Measurements from ENCODE around the gene NEDD9. TPM values are rescaled to one million over a fixed set of nuclear protein-coding genes. Genes with fewer than 3 reads are reported as not detected.
A peak's percentile ranks its signal among the peaks of the same experiment; 100 is the strongest.

NEDD9 gene
- 39.1 TPM for total RNA-seq

GRCh38 chr6:11232193-11232769 lies at the start of gene NEDD9:
NEDD9 (minus strand) TSS chr6:11232668; CDS start chr6:11232515, 153 bp downstream.
- DNase-seq (ENCODE audit: low spot score in 2 of 2), result peak; percentile 76 to 82
- FAIRE-seq, result no peak

GRCh38 chr6:11282245-11282644 lies 49.8 kb upstream of the NEDD9 start:
- DNase-seq (ENCODE audit: low spot score in 2 of 2) (no peak), FAIRE-seq (no peak)

- FAIRE-seq, result no peak
- DNase-seq (ENCODE audit: low spot score in 2 of 2), result no peak
Measured at GRCh38 chr6:11280394-11280793, 47.9 kb upstream of the NEDD9 start.

GRCh38 chr6:11279284-11279689 lies 46.8 kb upstream of the NEDD9 start:
- DNase-seq (ENCODE audit: low spot score in 2 of 2) (no peak), FAIRE-seq (no peak)

GRCh38 chr6:11278207-11278559 lies 45.7 kb upstream of the NEDD9 start:
- no peak for DNase-seq (ENCODE audit: low spot score in 2 of 2)
- FAIRE-seq, result no peak

GRCh38 chr6:11277275-11278206 lies 45.1 kb upstream of the NEDD9 start:
- DNase-seq (ENCODE audit: low spot score in 2 of 2), result no peak
- no peak for FAIRE-seq

- DNase-seq (ENCODE audit: low spot score in 2 of 2) (no peak), FAIRE-seq (no peak)
Measured at GRCh38 chr6:11276911-11277274, 44.4 kb upstream of the NEDD9 start.

- no peak for FAIRE-seq
- no peak for DNase-seq (ENCODE audit: low spot score in 2 of 2)
Measured at GRCh38 chr6:11276228-11276627, 43.8 kb upstream of the NEDD9 start.

- no peak for DNase-seq (ENCODE audit: low spot score in 2 of 2)
- FAIRE-seq, result no peak
Measured at GRCh38 chr6:11275598-11275997, 43.1 kb upstream of the NEDD9 start.

GRCh38 chr6:11273406-11274065 lies 41.1 kb upstream of the NEDD9 start:
- no peak for DNase-seq (ENCODE audit: low spot score in 2 of 2)
- no peak for FAIRE-seq

GRCh38 chr6:11272491-11273192 lies 40.2 kb upstream of the NEDD9 start:
- DNase-seq (ENCODE audit: low spot score in 2 of 2), result no peak
- FAIRE-seq, result no peak

- FAIRE-seq, result no peak
- DNase-seq (ENCODE audit: low spot score in 2 of 2), result no peak
Measured at GRCh38 chr6:11271228-11272020, 39.0 kb upstream of the NEDD9 start.

- no peak for DNase-seq (ENCODE audit: low spot score in 2 of 2)
- FAIRE-seq, result no peak
Measured at GRCh38 chr6:11270030-11271027, 37.9 kb upstream of the NEDD9 start.

GRCh38 chr6:11268978-11269377 lies 36.5 kb upstream of the NEDD9 start:
- no peak for DNase-seq (ENCODE audit: low spot score in 2 of 2)
- no peak for FAIRE-seq

- FAIRE-seq (no peak), DNase-seq (ENCODE audit: low spot score in 2 of 2) (no peak)
Measured at GRCh38 chr6:11266926-11267325, 34.5 kb upstream of the NEDD9 start.

- no peak for FAIRE-seq
- DNase-seq (ENCODE audit: low spot score in 2 of 2), result no peak
Measured at GRCh38 chr6:11265932-11266331, 33.5 kb upstream of the NEDD9 start.

GRCh38 chr6:11264100-11264499 lies 31.6 kb upstream of the NEDD9 start:
- DNase-seq (ENCODE audit: low spot score in 2 of 2) (no peak), FAIRE-seq (no peak)

- FAIRE-seq, result no peak
- no peak for DNase-seq (ENCODE audit: low spot score in 2 of 2)
Measured at GRCh38 chr6:11263291-11263775, 30.9 kb upstream of the NEDD9 start.

- FAIRE-seq (no peak), DNase-seq (ENCODE audit: low spot score in 2 of 2) (no peak)
Measured at GRCh38 chr6:11262242-11262641, 29.8 kb upstream of the NEDD9 start.
